SK-MEL-5 (cell line): ENCODE data around the gene SLC16A14. TPM values are rescaled to one million over a fixed set of nuclear protein-coding genes. Genes with fewer than 3 reads are reported as not detected.

Experiments
- small RNA-seq, 2 experiments: library from RNA; depleted of rRNA; stranded (forward); fragments of <200 nt; gene quantifications; one replicate each; pipeline ENCODE3, GENCODE V24; 2014
- total RNA-seq: library from RNA; depleted of rRNA; stranded (reverse); fragments of >200 nt; shearing (Covaris generic); gene quantifications from 2 replicates; pipeline ENCODE4 v1.2.3, GENCODE V29; 2014; rRNA removed

Gene SLC16A14
- total RNA-seq, 1 experiment from 2014 or later, result not detected

Small RNAs within 50 kb of the gene (small RNA-seq; reads per million reads assigned to genes)
- gene RNY4P19, result 0 to 0.48 reads per million in 2 experiments

Other genes starting within 250 kb of the SLC16A14 start
- gene TRIP12, start 146.9 kb downstream of the SLC16A14 start, total RNA-seq, result 115 and 125 TPM in 2 replicates
- 0.45 and 0.67 TPM in 2 replicates for gene FBXO36, start 146.4 kb downstream of the SLC16A14 start, total RNA-seq
- gene SP110, start 151.1 kb upstream of the SLC16A14 start, total RNA-seq, result 16.0 and 16.4 TPM in 2 replicates
- gene SP140, start 156.8 kb upstream of the SLC16A14 start, total RNA-seq, result not detected in 2 replicates